K562 (cell line): ENCODE measurements around the gene STYXL1. TPM values are rescaled to one million over a fixed set of nuclear protein-coding genes. Genes with fewer than 3 reads are reported as not detected.

ENCODE experiments used
- CBFA2T3 ChIP-seq: fragments of 450-650 bp; IDR thresholded peaks from 2 replicates; pipeline ENCODE4 v1.6.1; 2017
- E2F3 ChIP-seq: fragments of 250-450 bp; sonication (Bioruptor Pico); IDR thresholded peaks from 2 replicates; pipeline ENCODE4 v1.4.0; 2020; ENCODE audit warnings: mild to moderate bottlenecking
- FIP1L1 ChIP-seq: fragments of 200-400 bp; formaldehyde crosslinking; IDR thresholded peaks from 2 replicates; pipeline ENCODE4 v1.6.1; 2018; ENCODE audit warnings: mild to moderate bottlenecking, low read depth, low read length; ENCODE audit not compliant: poor library complexity, severe bottlenecking
- GABPB2 ChIP-seq: fragments of 250-450 bp; sonication (Bioruptor Pico); conservative IDR thresholded peaks from 2 replicates; pipeline ENCODE4 v1.5.1; 2021; ENCODE audit warnings: mild to moderate bottlenecking
- HNRNPUL1 ChIP-seq: fragments of 200-400 bp; formaldehyde crosslinking; IDR thresholded peaks from 2 replicates; pipeline ENCODE4 v1.6.1; 2017; ENCODE audit warnings: low read length
- HSF4 ChIP-seq: fragments of 250-450 bp; sonication (Bioruptor Pico); IDR thresholded peaks from 2 replicates; pipeline ENCODE4 v2.1.2; 2022; ENCODE audit warnings: mild to moderate bottlenecking, moderate library complexity, borderline replicate concordance
- JUNB ChIP-seq: fragments of 450-650 bp; formaldehyde crosslinking; conservative IDR thresholded peaks from 2 replicates; pipeline ENCODE4 v1.4.0; 2020; ENCODE audit warnings: mild to moderate bottlenecking
- MIER1 ChIP-seq: fragments of 450-650 bp; IDR thresholded peaks from 2 replicates; pipeline ENCODE4 v1.6.1; 2016; ENCODE audit warnings: antibody characterized with exemption, mild to moderate bottlenecking, low read depth
- PHF20 ChIP-seq: fragments of 450-650 bp; IDR thresholded peaks from 2 replicates; pipeline ENCODE4 v1.6.1; 2018; ENCODE audit not compliant: partially characterized antibody
- POLR2B ChIP-seq: fragments of 450-650 bp; IDR thresholded peaks from 2 replicates; pipeline ENCODE4 v1.6.1; 2018; ENCODE audit warnings: low read depth; ENCODE audit not compliant: partially characterized antibody
- PPARD ChIP-seq: fragments of 250-450 bp; sonication (Bioruptor Pico); IDR thresholded peaks from 2 replicates; pipeline ENCODE4 v1.8.0; 2022; ENCODE audit warnings: inconsistent platforms, mild to moderate bottlenecking, moderate library complexity
- PYGO2 ChIP-seq: fragments of 450-650 bp; IDR thresholded peaks from 2 replicates; pipeline ENCODE4 v1.6.1; 2016; ENCODE audit warnings: mild to moderate bottlenecking, missing genetic modification characterization, moderate library complexity, missing compliant biosample characterization
- RAD51 ChIP-seq: fragments of 450-650 bp; IDR thresholded peaks from 2 replicates; pipeline ENCODE4 v1.7.1; 2016; ENCODE audit warnings: low read depth, mild to moderate bottlenecking, borderline replicate concordance
- SMAD1 ChIP-seq: fragments of 150-350 bp; IDR thresholded peaks from 2 replicates; pipeline ENCODE4 v1.6.1; 2014; ENCODE audit warnings: low read length, low read depth; ENCODE audit not compliant: partially characterized antibody
- XRCC4 ChIP-seq: IDR thresholded peaks from one replicate; pipeline ENCODE4 v1.6.1; 2011; ENCODE audit not compliant: insufficient read depth, insufficient read length; ENCODE audit errors: extremely low read depth
- ZNF311 ChIP-seq: fragments of 250-450 bp; sonication (Bioruptor Pico); IDR thresholded peaks from 2 replicates; pipeline ENCODE4 v1.4.0; 2020; ENCODE audit warnings: mild to moderate bottlenecking, moderate library complexity
- ZNF347 ChIP-seq: fragments of 450-650 bp; formaldehyde crosslinking; IDR thresholded peaks from 2 replicates; pipeline ENCODE4 v1.4.0; 2020; ENCODE audit warnings: low read depth, mild to moderate bottlenecking, moderate library complexity
- ZNF41 ChIP-seq: fragments of 250-450 bp; sonication (Bioruptor Pico); conservative IDR thresholded peaks from 2 replicates; pipeline ENCODE4 v1.4.0; 2020; ENCODE audit warnings: mild to moderate bottlenecking
- ZNF431 ChIP-seq: sonication (generic); formaldehyde crosslinking; IDR thresholded peaks from 2 replicates; pipeline ENCODE4 v1.8.0; 2022; ENCODE audit warnings: mild to moderate bottlenecking, missing genetic modification reagents
- ZNF75A ChIP-seq: fragments of 450-650 bp; formaldehyde crosslinking; IDR thresholded peaks from 2 replicates; pipeline ENCODE4 v1.4.0; 2020; ENCODE audit warnings: mild to moderate bottlenecking
- polyA plus RNA-seq, 8 experiments: library from polyadenylated mRNA; depleted of rRNA in 4 of 8; stranded (reverse) in 5 of 8; unstranded in 3 of 8; fragments of >200 nt; fragmentation: Nextera tagmentation in 2 of 8; fragmentation: Illumina TruSeq in 1 of 8; extraction: Ambion mirVana in 2 of 8; extraction: Trizol in 1 of 8; gene quantifications; 2 replicates each; pipeline versions ENCODE4 v1.2.1 to v1.2.3, GENCODE V29; 2011 to 2014; ENCODE audit warnings: inconsistent platforms in 1 of 8, missing spikeins in 1 of 8
- total RNA-seq, 7 experiments: library from RNA; depleted of rRNA in 6 of 7; stranded (reverse); fragments of >200 nt in 6 of 7; fragmentation: Illumina TruSeq in 2 of 7; extraction: Trizol in 2 of 7; gene quantifications; 2 replicates each; pipeline versions ENCODE4 v1.2.1 to v1.2.3, GENCODE V29; 2011 to 2021; ENCODE audit warnings: low replicate concordance in 1 of 7
- TF ChIP-seq, protein P1 (sequence below): fragments of 450-650 bp; IDR thresholded peaks from 2 replicates; pipeline ENCODE4 v1.6.1; 2018; ENCODE audit warnings: mild to moderate bottlenecking, low read depth; ENCODE audit not compliant: partially characterized antibody
- TF ChIP-seq, protein P2 (sequence below): sonication (generic); formaldehyde crosslinking; IDR thresholded peaks from 2 replicates; pipeline ENCODE4 v1.8.0; 2022; ENCODE audit warnings: mild to moderate bottlenecking, missing genetic modification reagents
- TF ChIP-seq, protein P3 (sequence below): fragments of 450-650 bp; IDR thresholded peaks from 2 replicates; pipeline ENCODE4 v1.7.1; 2018; ENCODE audit warnings: mild to moderate bottlenecking, low read depth; ENCODE audit not compliant: partially characterized antibody
- TF ChIP-seq, protein P4 (sequence below): sonication (generic); formaldehyde crosslinking; IDR thresholded peaks from 2 replicates; pipeline ENCODE4 v1.8.0; 2022; ENCODE audit warnings: mild to moderate bottlenecking, low read depth, missing genetic modification reagents

STYXL1 gene
- total and polyA plus RNA-seq, 9 of the 15 experiments (the other 6 are each of a cell fraction or from before 2014, with no cell fraction given) = 36.5 to 97.2 (median 49.9) TPM

DNA sequence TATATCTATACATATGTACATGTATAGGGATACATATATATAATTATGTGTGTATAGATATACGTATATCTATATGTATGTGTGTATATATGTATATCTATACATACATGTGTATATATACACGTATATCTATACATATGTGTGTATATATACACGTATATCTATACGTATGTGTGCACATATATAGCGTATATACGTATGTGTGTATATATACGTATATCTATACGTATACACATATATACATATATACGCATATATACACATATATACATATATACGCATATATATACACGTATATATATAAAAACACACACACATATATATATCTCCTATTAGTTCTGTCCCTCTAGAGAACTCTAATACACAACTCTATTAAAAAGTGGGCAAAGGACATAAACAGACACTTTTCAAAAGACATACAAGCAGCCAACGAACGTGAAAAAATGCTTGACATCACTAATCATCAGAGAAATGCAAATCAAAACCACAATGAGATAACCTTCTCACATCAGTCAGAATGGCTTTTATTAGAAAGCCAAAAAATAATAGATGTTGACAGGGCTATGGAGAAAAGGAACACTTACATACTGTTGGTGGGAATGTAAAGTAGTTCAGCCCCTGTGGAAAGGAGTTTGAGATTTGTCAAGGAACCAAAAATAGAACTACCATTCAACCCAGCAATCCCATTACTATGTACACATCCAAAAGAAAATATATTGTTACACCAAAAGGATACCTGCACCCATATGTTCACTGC is 31.4 kb downstream of the STYXL1 start (continued):
- TF ChIP-seq, protein P1, sequence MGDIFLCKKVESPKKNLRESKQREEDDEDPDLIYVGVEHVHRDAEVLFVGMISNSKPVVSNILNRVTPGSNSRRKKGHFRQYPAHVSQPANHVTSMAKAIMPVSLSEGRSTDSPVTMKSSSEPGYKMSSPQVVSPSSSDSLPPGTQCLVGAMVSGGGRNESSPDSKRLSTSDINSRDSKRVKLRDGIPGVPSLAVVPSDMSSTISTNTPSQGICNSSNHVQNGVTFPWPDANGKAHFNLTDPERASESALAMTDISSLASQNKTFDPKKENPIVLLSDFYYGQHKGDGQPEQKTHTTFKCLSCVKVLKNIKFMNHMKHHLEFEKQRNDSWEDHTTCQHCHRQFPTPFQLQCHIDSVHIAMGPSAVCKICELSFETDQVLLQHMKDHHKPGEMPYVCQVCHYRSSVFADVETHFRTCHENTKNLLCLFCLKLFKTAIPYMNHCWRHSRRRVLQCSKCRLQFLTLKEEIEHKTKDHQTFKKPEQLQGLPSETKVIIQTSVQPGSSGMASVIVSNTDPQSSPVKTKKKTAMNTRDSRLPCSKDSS = no peak
- TF ChIP-seq, protein P2, sequence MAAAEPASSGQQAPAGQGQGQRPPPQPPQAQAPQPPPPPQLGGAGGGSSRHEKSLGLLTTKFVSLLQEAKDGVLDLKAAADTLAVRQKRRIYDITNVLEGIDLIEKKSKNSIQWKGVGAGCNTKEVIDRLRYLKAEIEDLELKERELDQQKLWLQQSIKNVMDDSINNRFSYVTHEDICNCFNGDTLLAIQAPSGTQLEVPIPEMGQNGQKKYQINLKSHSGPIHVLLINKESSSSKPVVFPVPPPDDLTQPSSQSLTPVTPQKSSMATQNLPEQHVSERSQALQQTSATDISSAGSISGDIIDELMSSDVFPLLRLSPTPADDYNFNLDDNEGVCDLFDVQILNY (CRISPR knock-in tag) = no peak
- TF ChIP-seq GABPB2 (peak; percentile 97), POLR2B (no peak), ZNF347 (CRISPR knock-in tag) (no peak), HNRNPUL1 (no peak), ZNF75A (CRISPR knock-in tag) (no peak), PPARD (CRISPR knock-in tag) (peak; percentile 96), PHF20 (no peak), XRCC4 (no peak), E2F3 (CRISPR knock-in tag) (peak; percentile 66; the same call in 1 of the 2 replicates), RAD51 (no peak), JUNB (CRISPR knock-in tag) (peak; percentile 74), MIER1 (no peak), ZNF431 (CRISPR knock-in tag) (no peak), PYGO2 (tag) (peak; percentile 59; the same call in 1 of the 2 replicates), FIP1L1 (no peak), CBFA2T3 (no peak), SMAD1 (no peak), ZNF41 (CRISPR knock-in tag) (no peak), ZNF311 (CRISPR knock-in tag) (no peak), HSF4 (CRISPR knock-in tag) (no peak)
- TF ChIP-seq, protein P3, sequence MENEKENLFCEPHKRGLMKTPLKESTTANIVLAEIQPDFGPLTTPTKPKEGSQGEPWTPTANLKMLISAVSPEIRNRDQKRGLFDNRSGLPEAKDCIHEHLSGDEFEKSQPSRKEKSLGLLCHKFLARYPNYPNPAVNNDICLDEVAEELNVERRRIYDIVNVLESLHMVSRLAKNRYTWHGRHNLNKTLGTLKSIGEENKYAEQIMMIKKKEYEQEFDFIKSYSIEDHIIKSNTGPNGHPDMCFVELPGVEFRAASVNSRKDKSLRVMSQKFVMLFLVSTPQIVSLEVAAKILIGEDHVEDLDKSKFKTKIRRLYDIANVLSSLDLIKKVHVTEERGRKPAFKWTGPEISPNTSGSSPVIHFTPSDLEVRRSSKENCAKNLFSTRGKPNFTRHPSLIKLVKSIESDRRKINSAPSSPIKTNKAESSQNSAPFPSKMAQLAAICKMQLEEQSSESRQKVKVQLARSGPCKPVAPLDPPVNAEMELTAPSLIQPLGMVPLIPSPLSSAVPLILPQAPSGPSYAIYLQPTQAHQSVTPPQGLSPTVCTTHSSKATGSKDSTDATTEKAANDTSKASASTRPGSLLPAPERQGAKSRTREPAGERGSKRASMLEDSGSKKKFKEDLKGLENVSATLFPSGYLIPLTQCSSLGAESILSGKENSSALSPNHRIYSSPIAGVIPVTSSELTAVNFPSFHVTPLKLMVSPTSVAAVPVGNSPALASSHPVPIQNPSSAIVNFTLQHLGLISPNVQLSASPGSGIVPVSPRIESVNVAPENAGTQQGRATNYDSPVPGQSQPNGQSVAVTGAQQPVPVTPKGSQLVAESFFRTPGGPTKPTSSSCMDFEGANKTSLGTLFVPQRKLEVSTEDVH = no peak
- TF ChIP-seq, protein P4, sequence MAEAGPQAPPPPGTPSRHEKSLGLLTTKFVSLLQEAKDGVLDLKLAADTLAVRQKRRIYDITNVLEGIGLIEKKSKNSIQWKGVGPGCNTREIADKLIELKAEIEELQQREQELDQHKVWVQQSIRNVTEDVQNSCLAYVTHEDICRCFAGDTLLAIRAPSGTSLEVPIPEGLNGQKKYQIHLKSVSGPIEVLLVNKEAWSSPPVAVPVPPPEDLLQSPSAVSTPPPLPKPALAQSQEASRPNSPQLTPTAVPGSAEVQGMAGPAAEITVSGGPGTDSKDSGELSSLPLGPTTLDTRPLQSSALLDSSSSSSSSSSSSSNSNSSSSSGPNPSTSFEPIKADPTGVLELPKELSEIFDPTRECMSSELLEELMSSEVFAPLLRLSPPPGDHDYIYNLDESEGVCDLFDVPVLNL (CRISPR knock-in tag) = no peak
